ENCODE data around the gene TPRG1L.
"Not testable (repeated sequence)": the region's sequence is repeated elsewhere in the genome, so short reads cannot be mapped to it uniquely, and the experiment has no call there.

Gene TPRG1L

GRCh38 chr1:3579626-3580025 lies 45.2 kb upstream of the TPRG1L start:
- Histone ChIP-seq H3K36me3 (ENCODE audit: insufficient read depth, low read length) (no peaks in the 10 kb centered on the region), H3K79me2 (ENCODE audit: insufficient read depth, low read length) (no peaks in the 10 kb centered on the region), H3K27me3 (ENCODE audit: insufficient read depth, low read length, poor library complexity) (no peaks in the 10 kb centered on the region), H3K4me3 (ENCODE audit: low read depth in 1 of 2, low read length in 2 of 2) (no peak overlapping the region), H4K20me1 (ENCODE audit: insufficient read depth, low read length) (no peaks in the 10 kb centered on the region; the same call in 1 of the 2 replicates), H2AFZ (ENCODE audit: low read depth, low read length) (no peak overlapping the region), H3K4me1 (ENCODE audit: insufficient read depth, low read length) (no peaks in the 10 kb centered on the region), H3K9ac (ENCODE audit: low read depth, low read length) (no peak overlapping the region), H3K9me3 (ENCODE audit: insufficient read depth, low read length, severe bottlenecking) (peaks cover 3% of the 10 kb centered on the region), H3K4me2 (ENCODE audit: insufficient read depth, low read length) (no peak overlapping the region), H3K27ac (ENCODE audit: low read length) (no peak overlapping the region)
- TF ChIP-seq, protein P1, sequence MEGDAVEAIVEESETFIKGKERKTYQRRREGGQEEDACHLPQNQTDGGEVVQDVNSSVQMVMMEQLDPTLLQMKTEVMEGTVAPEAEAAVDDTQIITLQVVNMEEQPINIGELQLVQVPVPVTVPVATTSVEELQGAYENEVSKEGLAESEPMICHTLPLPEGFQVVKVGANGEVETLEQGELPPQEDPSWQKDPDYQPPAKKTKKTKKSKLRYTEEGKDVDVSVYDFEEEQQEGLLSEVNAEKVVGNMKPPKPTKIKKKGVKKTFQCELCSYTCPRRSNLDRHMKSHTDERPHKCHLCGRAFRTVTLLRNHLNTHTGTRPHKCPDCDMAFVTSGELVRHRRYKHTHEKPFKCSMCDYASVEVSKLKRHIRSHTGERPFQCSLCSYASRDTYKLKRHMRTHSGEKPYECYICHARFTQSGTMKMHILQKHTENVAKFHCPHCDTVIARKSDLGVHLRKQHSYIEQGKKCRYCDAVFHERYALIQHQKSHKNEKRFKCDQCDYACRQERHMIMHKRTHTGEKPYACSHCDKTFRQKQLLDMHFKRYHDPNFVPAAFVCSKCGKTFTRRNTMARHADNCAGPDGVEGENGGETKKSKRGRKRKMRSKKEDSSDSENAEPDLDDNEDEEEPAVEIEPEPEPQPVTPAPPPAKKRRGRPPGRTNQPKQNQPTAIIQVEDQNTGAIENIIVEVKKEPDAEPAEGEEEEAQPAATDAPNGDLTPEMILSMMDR (IDR thresholded peaks at IDR 0.05; ENCODE audit: borderline replicate concordance, extremely low read depth, low read length, poor library complexity, severe bottlenecking) = no peak
- no peak for TF ChIP-seq EZH2 (IDR thresholded peaks at IDR 0.05; ENCODE audit: borderline replicate concordance, low read depth, low read length, severe bottlenecking)
- ATAC-seq (ENCODE audit: insufficient read depth, low read depth) = no peak
- DNase-seq = no peak

DNA sequence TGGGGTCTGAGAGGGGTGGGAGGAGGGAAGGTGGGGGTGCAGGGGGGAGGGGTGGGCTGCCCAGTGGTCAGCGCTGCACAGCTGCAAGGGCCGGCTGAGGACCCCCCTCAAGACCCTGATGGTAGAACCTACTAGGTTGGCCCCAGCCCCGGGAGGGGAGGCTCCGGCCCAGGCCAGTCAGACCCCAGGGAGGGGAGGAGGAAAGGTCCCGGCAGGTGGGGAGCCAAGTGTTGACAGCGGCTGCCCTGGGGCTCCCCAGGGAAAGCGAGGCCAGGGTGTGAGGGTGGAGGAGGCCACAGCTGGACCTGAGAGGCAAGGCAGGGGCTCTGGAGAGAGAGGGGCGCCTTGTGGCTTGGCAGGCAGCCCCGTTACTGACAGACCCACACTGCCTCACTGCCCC lies 44.6 kb upstream of the TPRG1L start:
- H3K36me3 ChIP-seq (ENCODE audit: insufficient read depth, low read length) = no peaks in the 10 kb centered on the region
- H3K9ac ChIP-seq (ENCODE audit: low read depth, low read length) = no peak overlapping the region
- no peak overlapping the region for H2AFZ ChIP-seq (ENCODE audit: low read depth, low read length)
- H3K27ac ChIP-seq (ENCODE audit: low read length) = no peak overlapping the region
- no peaks in the 10 kb centered on the region for H3K4me1 ChIP-seq (ENCODE audit: insufficient read depth, low read length)
- ATAC-seq (ENCODE audit: insufficient read depth, low read depth) = no peak
- peaks cover 6% of the 10 kb centered on the region for H3K9me3 ChIP-seq (ENCODE audit: insufficient read depth, low read length, severe bottlenecking)
- no peak overlapping the region for H3K4me3 ChIP-seq (ENCODE audit: low read depth in 1 of 2, low read length in 2 of 2)
- H3K79me2 ChIP-seq (ENCODE audit: insufficient read depth, low read length) = no peaks in the 10 kb centered on the region
- no peak for DNase-seq
- no peak overlapping the region for H3K4me2 ChIP-seq (ENCODE audit: insufficient read depth, low read length)
- TF ChIP-seq, protein P1 (IDR thresholded peaks at IDR 0.05; ENCODE audit: borderline replicate concordance, extremely low read depth, low read length, poor library complexity, severe bottlenecking) = no peak
- TF ChIP-seq EZH2 (IDR thresholded peaks at IDR 0.05; ENCODE audit: borderline replicate concordance, low read depth, low read length, severe bottlenecking) = no peak
- H4K20me1 ChIP-seq (ENCODE audit: insufficient read depth, low read length) = no peaks in the 10 kb centered on the region; the same call in 1 of the 2 replicates
- no peaks in the 10 kb centered on the region for H3K27me3 ChIP-seq (ENCODE audit: insufficient read depth, low read length, poor library complexity)

DNA sequence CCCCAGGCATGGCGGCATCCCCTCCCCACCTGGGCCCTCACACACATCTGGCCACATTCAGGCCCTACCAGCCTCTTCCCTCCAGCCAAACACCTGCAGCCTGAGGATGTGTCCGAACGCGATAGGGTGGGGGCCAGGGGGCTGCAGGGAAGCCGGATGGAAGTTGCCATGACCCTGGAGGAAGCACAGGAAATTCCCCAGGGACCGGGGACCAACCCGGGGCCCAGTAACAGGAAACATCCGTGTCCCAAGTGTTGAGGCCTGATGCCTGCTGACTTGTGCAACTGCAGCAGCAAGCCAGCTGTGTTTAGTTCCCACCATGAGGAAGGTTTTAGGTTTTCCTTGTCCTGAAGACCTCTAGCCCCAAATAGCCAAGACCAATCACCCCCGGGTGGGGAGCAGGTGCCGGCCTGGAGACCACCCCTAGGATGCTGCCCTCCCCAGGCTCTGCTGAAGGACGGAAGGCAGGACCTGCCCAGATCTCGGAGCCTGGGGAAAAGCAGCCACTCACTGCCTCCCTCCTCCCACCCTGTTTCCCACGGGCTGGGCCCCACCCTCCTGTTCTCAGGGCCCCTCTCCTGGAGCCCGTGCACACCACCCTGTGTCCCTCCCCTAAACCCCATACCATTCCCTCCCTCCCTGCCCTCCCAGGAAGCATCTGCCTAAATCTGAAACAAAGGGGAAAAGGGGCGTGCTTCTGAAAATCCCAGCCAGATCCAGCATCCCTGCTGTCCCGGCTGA lies 43.3 kb upstream of the TPRG1L start:
- no peak for DNase-seq
- TF ChIP-seq EZH2 (IDR thresholded peaks at IDR 0.05; ENCODE audit: borderline replicate concordance, low read depth, low read length, severe bottlenecking) = no peak
- TF ChIP-seq, protein P1 (IDR thresholded peaks at IDR 0.05; ENCODE audit: borderline replicate concordance, extremely low read depth, low read length, poor library complexity, severe bottlenecking) = no peak
- peaks cover 6% of the 10 kb centered on the region for H3K9me3 ChIP-seq (ENCODE audit: insufficient read depth, low read length, severe bottlenecking)
- no peak overlapping the region for H3K4me3 ChIP-seq (ENCODE audit: low read depth in 1 of 2, low read length in 2 of 2)
- no peaks in the 10 kb centered on the region for H3K36me3 ChIP-seq (ENCODE audit: insufficient read depth, low read length)
- no peak overlapping the region for H3K4me2 ChIP-seq (ENCODE audit: insufficient read depth, low read length)
- H3K4me1 ChIP-seq (ENCODE audit: insufficient read depth, low read length) = no peaks in the 10 kb centered on the region
- H3K27me3 ChIP-seq (ENCODE audit: insufficient read depth, low read length, poor library complexity) = no peaks in the 10 kb centered on the region
- H3K9ac ChIP-seq (ENCODE audit: low read depth, low read length) = no peak overlapping the region
- H2AFZ ChIP-seq (ENCODE audit: low read depth, low read length) = no peak overlapping the region
- H3K79me2 ChIP-seq (ENCODE audit: insufficient read depth, low read length) = no peaks in the 10 kb centered on the region
- ATAC-seq (ENCODE audit: insufficient read depth, low read depth) = no peak
- H4K20me1 ChIP-seq (ENCODE audit: insufficient read depth, low read length) = no peaks in the 10 kb centered on the region; the same call in 1 of the 2 replicates
- H3K27ac ChIP-seq (ENCODE audit: low read length) = no peak overlapping the region

DNA sequence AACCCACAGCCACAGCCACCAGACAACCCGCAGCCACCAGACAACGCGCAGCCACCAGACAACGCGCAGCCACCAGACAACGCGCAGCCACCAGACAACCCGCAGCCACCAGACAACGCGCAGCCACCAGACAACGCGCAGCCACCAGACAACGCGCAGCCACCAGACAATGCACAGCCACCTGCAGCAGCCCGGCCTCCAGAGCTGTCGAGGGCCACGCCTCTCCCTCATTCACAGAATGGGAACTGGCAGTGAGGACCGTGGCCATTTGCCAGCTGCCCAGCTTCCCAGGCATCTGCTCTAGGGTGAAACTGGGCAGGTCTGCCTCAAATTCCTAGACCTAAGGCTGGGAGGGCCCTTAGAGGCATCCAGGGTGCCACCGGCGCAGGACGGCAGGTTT lies 41.1 kb upstream of the TPRG1L start:
- H3K4me3 ChIP-seq (ENCODE audit: low read depth in 1 of 2, low read length in 2 of 2); H3K36me3 ChIP-seq (ENCODE audit: insufficient read depth, low read length); H3K9me3 ChIP-seq (ENCODE audit: insufficient read depth, low read length, severe bottlenecking); DNase-seq; H3K9ac ChIP-seq (ENCODE audit: low read depth, low read length); H3K79me2 ChIP-seq (ENCODE audit: insufficient read depth, low read length); ATAC-seq (ENCODE audit: insufficient read depth, low read depth); H3K4me1 ChIP-seq (ENCODE audit: insufficient read depth, low read length); H4K20me1 ChIP-seq (ENCODE audit: insufficient read depth, low read length); H3K4me2 ChIP-seq (ENCODE audit: insufficient read depth, low read length); H2AFZ ChIP-seq (ENCODE audit: low read depth, low read length); H3K27ac ChIP-seq (ENCODE audit: low read length); H3K27me3 ChIP-seq (ENCODE audit: insufficient read depth, low read length, poor library complexity): not testable (repeated sequence)

Measured in DND-41 (cell line).